Loucy (cell line): ENCODE measurements around the gene ZNF292.

Experiments used
- EZH2phosphoT487 ChIP-seq: fragments of 200-600 bp; IDR thresholded peaks from 2 replicates; pipeline ENCODE4 v1.6.1; 2018; ENCODE audit warnings: antibody characterized with exemption, mild to moderate bottlenecking, moderate library complexity, borderline replicate concordance
- TF ChIP-seq, protein P1 (sequence below): fragments of 200-600 bp; sonication (generic); conservative IDR thresholded peaks from 2 replicates; pipeline ENCODE4 v1.5.1; 2014; ENCODE audit warnings: mild to moderate bottlenecking, antibody characterized with exemption, low read length

DNA sequence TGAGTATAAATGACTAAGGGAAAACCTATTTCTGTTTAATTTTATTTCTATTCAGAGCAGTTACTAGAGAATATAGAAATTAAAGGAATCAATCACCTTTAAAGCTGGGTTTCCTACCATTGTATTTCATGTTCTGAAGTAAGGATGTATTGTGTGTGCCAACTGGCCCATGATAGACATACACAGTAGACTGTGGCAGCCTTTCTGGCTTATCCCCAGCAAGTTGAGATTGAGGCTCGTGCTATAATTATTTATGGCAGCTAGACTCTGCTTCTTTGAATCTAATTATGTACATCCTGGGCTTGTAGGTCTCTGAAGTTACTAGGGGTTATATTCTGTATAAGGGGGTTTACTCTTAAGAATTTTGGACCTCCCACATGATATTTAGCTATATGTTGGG is 44.4 kb downstream of the ZNF292 start:
- TF ChIP-seq, protein P1, sequence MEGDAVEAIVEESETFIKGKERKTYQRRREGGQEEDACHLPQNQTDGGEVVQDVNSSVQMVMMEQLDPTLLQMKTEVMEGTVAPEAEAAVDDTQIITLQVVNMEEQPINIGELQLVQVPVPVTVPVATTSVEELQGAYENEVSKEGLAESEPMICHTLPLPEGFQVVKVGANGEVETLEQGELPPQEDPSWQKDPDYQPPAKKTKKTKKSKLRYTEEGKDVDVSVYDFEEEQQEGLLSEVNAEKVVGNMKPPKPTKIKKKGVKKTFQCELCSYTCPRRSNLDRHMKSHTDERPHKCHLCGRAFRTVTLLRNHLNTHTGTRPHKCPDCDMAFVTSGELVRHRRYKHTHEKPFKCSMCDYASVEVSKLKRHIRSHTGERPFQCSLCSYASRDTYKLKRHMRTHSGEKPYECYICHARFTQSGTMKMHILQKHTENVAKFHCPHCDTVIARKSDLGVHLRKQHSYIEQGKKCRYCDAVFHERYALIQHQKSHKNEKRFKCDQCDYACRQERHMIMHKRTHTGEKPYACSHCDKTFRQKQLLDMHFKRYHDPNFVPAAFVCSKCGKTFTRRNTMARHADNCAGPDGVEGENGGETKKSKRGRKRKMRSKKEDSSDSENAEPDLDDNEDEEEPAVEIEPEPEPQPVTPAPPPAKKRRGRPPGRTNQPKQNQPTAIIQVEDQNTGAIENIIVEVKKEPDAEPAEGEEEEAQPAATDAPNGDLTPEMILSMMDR = no peak
- TF ChIP-seq EZH2phosphoT487 = no peak
